Stomach (tissue), 9 donors: Measurements from ENCODE around the gene EDIL3. TPM values are rescaled to one million over a fixed set of nuclear protein-coding genes. Genes with fewer than 3 reads are reported as not detected.
A peak's percentile ranks its signal among the peaks of the same experiment; 100 is the strongest.

Experiments used
- DNase-seq, 2 donors: peaks; one replicate each; pipeline versions ENCODE4 v3.0.0 to v3.0.0-alpha.2; 2013 to 2019
- H3K27ac ChIP-seq, 5 donors: fragments of 200-600 bp in 4 of 5; sonication (generic) in 4 of 5; one replicate each; pipeline ENCODE4 v1.5.1; 2013 to 2019; ENCODE audit warnings: mild to moderate bottlenecking in 1 of 5, moderate library complexity in 1 of 5
- H3K27me3 ChIP-seq, 3 donors: fragments of 200-600 bp; sonication (generic); one replicate each; pipeline ENCODE4 v1.5.1; 2017 to 2019; ENCODE audit warnings: mixed run types in 1 of 3
- H3K36me3 ChIP-seq, 4 donors: fragments of 200-600 bp; sonication (generic); 1 replicate in 3 of 4; 2 replicates in 1 of 4; pipeline ENCODE4 v1.5.1; 2016 to 2019
- H3K4me1 ChIP-seq, 4 donors: fragments of 200-600 bp; sonication (generic); one replicate each; pipeline ENCODE4 v1.5.1; 2016 to 2019
- H3K4me3 ChIP-seq, 4 donors: fragments of 200-600 bp; sonication (generic) in 3 of 4; one replicate each; pipeline ENCODE4 v1.5.1; 2016 to 2019; ENCODE audit warnings: mild to moderate bottlenecking in 1 of 4
- H3K9me3 ChIP-seq, 4 donors: fragments of 200-600 bp; sonication (generic); one replicate each; pipeline ENCODE4 v1.5.1; 2016 to 2019
- CTCF ChIP-seq, 7 experiments: fragments of 450-650 bp in 4 of 7; fragments of 200-600 bp in 3 of 7; sonication (generic) in 3 of 7; IDR thresholded peaks; one replicate each; pipeline ENCODE4 v1.5.1; 2016 to 2019; ENCODE audit warnings: antibody characterized with exemption in 7 of 7, control low read depth in 2 of 7, mild to moderate bottlenecking in 1 of 7
- EP300 ChIP-seq: sonication (generic); formaldehyde crosslinking; IDR thresholded peaks from one replicate; pipeline ENCODE4 v1.6.1; 2017; ENCODE audit warnings: antibody characterized with exemption
- POLR2A ChIP-seq, 4 donors: fragments of 450-650 bp; IDR thresholded peaks; one replicate each; pipeline ENCODE4 v1.6.1; 2016; ENCODE audit warnings: antibody characterized with exemption in 4 of 4, control low read depth in 2 of 4, mild to moderate bottlenecking in 1 of 4, moderate library complexity in 1 of 4
- POLR2AphosphoS5 ChIP-seq, 3 donors: sonication (generic); formaldehyde crosslinking; IDR thresholded peaks; one replicate each; pipeline ENCODE4 v1.6.1; 2016; ENCODE audit warnings: antibody characterized with exemption in 3 of 3
- WGBS, 5 donors: extraction: QIAGEN DNeasy Blood & Tissue Kit in 3 of 5; methylation state at CpG; one replicate each; pipeline versions ENCODE4 v1.1.5 to v1.1.7; 2013 to 2018; 5-methylcytosine and 5-hydroxymethylcytosine counted together
- intact Hi-C: fragments of 100-400 bp; cut with DNase I; formaldehyde crosslinking; loops from one replicate; pipeline ENCODE4 v1.15.1; 2023; ENCODE audit warnings: low total_unique reads
- polyA plus RNA-seq, 3 donors: library from polyadenylated mRNA; stranded (reverse); fragments of 200-250 nt; gene quantifications; one replicate each; pipeline ENCODE4 v1.2.3, GENCODE V29; 2013
- total RNA-seq, 5 donors: library from RNA; depleted of rRNA; stranded (reverse); fragments of >200 nt; gene quantifications; one replicate each; pipeline versions ENCODE4 v1.1.0 to v1.2.3, GENCODE V29; 2014 to 2016
- donor health status: healthy with polysubstance abuse.
- donor health status: Bipolar disorder and iron deficiency.
- donor health status: healthy.

The EDIL3 gene
- total and polyA plus RNA-seq, 8 donors = 2.3 to 75.0 (median 14.4) TPM

GRCh38 chr5:84406111-84406510 is 21.4 kb upstream of the EDIL3 start:
- intact Hi-C loops = no loop called here
- WGBS, 5 donors = 69 to 83% (median 78%) methylated on average over 1 of the region's 1 CpG
- no peak for TF ChIP-seq CTCF (IDR thresholded peaks at IDR 0.05)
- no peak for TF ChIP-seq POLR2AphosphoS5 (IDR thresholded peaks at IDR 0.05)
- no peak for TF ChIP-seq EP300
- TF ChIP-seq POLR2A (IDR thresholded peaks at IDR 0.05) = no peak

GRCh38 chr5:84403773-84404172 is 19.1 kb upstream of the EDIL3 start:
- TF ChIP-seq POLR2A (IDR thresholded peaks at IDR 0.05) = no peak
- Histone ChIP-seq H3K27me3 (no peaks in the 10 kb centered on the region), H3K36me3 (no peaks in the 10 kb centered on the region), H3K27ac (no peak overlapping the region), H3K4me1 (no peaks in the 10 kb centered on the region), H3K9me3 (no peaks in the 10 kb centered on the region), H3K4me3 (no peak overlapping the region)
- no peak for DNase-seq
- intact Hi-C loops = no loop called here

More at GRCh38 chr5:84406111-84406510, 21.4 kb upstream of the EDIL3 start:
- Histone ChIP-seq H3K4me3 (no peak overlapping the region), H3K4me1 (no peaks in the 10 kb centered on the region), H3K27ac (no peak overlapping the region), H3K36me3 (no peaks in the 10 kb centered on the region), H3K27me3 (no peaks in the 10 kb centered on the region), H3K9me3 (no peaks in the 10 kb centered on the region)
- DNase-seq = no peak

GRCh38 chr5:84397385-84397784 is 12.7 kb upstream of the EDIL3 start:
- 40 to 83% (median 68%) methylated on average over 1 of the region's 1 CpG for WGBS, 5 donors
- TF ChIP-seq POLR2A (IDR thresholded peaks at IDR 0.05) = no peak
- TF ChIP-seq CTCF (IDR thresholded peaks at IDR 0.05) = no peak
- no peak for TF ChIP-seq POLR2AphosphoS5 (IDR thresholded peaks at IDR 0.05)
- no peak for TF ChIP-seq EP300
- Histone ChIP-seq H3K4me3 (no peak overlapping the region), H3K27me3 (no peaks in the 10 kb centered on the region), H3K4me1 (no peaks in the 10 kb centered on the region), H3K36me3 (no peaks in the 10 kb centered on the region), H3K9me3 (no peaks in the 10 kb centered on the region), H3K27ac (no peak overlapping the region)
- no peak for DNase-seq
- intact Hi-C loops = no loop called here

GRCh38 chr5:84393969-84394368 is 9.3 kb upstream of the EDIL3 start:
- WGBS, 5 donors = 70 to 84% (median 75%) methylated on average over 6 of the region's 6 CpGs

More at GRCh38 chr5:84393969-84394368, 9.3 kb upstream of the EDIL3 start:
- DNase-seq = no peak
- Histone ChIP-seq H3K36me3 (no peaks in the 10 kb centered on the region), H3K9me3 (no peaks in the 10 kb centered on the region), H3K27ac (peak overlapping the region in 1 of 5 donors; percentile 13), H3K4me3 (no peak overlapping the region), H3K4me1 (no peaks in the 10 kb centered on the region), H3K27me3 (no peaks in the 10 kb centered on the region)
- intact Hi-C loops = no loop called here
- no peak for TF ChIP-seq EP300
- no peak for TF ChIP-seq POLR2AphosphoS5 (IDR thresholded peaks at IDR 0.05)
- TF ChIP-seq CTCF (IDR thresholded peaks at IDR 0.05) = no peak
- TF ChIP-seq POLR2A (IDR thresholded peaks at IDR 0.05) = no peak
